Upper lobe of left lung (tissue), 4 donors: ENCODE measurements around the gene FAM83D.

Experiments used
- POLR2A ChIP-seq, 4 donors: fragments of 450-650 bp; IDR thresholded peaks; one replicate each; pipeline ENCODE4 v1.5.1; 2016 to 2017; ENCODE audit warnings: antibody characterized with exemption in 4 of 4, mild to moderate bottlenecking in 2 of 4
- TF ChIP-seq, protein P1 (sequence below), 6 experiments: fragments of 450-650 bp in 4 of 6; fragments of 200-600 bp in 2 of 6; sonication (generic) in 2 of 6; IDR thresholded peaks; one replicate each; pipeline ENCODE4 v1.5.1; 2016 to 2019; ENCODE audit warnings: antibody characterized with exemption in 6 of 6

DNA sequence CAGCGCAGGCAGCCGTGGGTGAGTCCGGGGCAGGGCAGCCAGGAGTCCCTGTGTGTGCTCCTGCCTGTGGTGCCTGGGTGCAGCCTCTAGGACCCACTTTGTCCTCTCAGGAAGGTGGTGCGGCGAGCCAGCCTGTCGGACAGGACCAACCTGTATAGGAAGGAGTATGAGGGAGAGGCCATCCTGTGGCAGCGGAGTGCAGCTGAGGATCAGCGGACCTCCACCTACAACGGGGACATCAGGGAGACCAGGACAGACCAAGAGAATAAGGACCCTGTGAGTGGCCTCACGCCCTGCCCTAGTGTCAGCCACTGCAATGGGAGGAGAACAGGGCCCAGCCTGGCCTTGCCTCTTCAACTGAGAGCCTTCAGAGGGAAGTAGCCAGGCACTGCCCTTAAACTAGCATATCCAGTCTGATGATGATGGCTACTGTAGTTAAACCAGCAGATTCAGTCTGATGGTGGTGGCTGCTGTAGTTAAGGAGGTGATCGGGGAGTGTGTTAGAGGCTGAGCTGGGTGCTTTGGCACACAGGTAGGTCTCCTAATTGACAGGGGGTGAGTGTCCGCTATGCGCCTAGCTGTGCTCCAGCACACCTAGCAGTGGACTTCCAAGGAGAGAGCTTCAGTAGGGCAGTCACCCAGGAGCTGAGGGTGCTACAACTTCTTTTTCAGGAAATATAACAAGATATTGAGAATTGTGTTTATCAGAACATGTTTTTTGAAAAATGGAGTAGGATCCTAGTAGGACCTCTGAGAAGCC lies 18.1 kb upstream of the FAM83D start:
- TF ChIP-seq POLR2A (IDR thresholded peaks at IDR 0.05), result no peak
- TF ChIP-seq, protein P1, sequence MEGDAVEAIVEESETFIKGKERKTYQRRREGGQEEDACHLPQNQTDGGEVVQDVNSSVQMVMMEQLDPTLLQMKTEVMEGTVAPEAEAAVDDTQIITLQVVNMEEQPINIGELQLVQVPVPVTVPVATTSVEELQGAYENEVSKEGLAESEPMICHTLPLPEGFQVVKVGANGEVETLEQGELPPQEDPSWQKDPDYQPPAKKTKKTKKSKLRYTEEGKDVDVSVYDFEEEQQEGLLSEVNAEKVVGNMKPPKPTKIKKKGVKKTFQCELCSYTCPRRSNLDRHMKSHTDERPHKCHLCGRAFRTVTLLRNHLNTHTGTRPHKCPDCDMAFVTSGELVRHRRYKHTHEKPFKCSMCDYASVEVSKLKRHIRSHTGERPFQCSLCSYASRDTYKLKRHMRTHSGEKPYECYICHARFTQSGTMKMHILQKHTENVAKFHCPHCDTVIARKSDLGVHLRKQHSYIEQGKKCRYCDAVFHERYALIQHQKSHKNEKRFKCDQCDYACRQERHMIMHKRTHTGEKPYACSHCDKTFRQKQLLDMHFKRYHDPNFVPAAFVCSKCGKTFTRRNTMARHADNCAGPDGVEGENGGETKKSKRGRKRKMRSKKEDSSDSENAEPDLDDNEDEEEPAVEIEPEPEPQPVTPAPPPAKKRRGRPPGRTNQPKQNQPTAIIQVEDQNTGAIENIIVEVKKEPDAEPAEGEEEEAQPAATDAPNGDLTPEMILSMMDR (IDR thresholded peaks at IDR 0.05), result no peak
